Measurements from ENCODE around the gene ILKAP. TPM values are rescaled to one million over a fixed set of nuclear protein-coding genes. Genes with fewer than 3 reads are reported as not detected.

The ILKAP gene
- total and polyA plus RNA-seq, 2 of the 4 experiments (the other 2 are of a cell fraction): 13.3 to 44.2 TPM

DNA sequence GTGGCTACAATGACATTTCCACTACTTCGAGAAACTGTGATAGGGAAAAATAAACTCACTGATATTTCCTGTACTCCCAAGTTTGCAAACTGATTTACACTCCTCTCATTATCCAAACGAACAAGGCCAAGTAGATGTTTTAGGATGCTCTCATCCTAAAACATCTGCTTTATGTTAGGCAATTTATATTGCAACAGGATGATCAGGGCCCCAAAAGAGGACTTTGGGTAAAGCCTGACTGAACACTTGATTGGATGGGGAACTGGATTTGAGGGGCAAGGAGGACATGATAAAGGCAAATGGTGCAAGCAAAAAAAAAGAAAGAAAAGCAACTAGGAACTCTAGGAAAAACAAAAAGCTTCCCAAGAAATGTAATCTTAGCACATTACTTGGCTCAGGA is 38.5 kb upstream of the ILKAP start:
- Histone ChIP-seq H2AFZ (replicated peaks; ENCODE audit: low read length, poor library complexity) (no peak overlapping the region), H3K23ac (ENCODE audit: low read depth, low read length) (no peak overlapping the region), H3K14ac (replicated peaks; ENCODE audit: low read depth, low read length) (no peak overlapping the region), H3K4ac (ENCODE audit: low read depth, low read length) (no peak overlapping the region), H2BK15ac (ENCODE audit: low read depth, low read length) (no peak overlapping the region), H3K4me2 (ENCODE audit: low read depth, low read length) (no peak overlapping the region), H3K56ac (ENCODE audit: extremely low read depth, insufficient read depth, low read length) (no peak overlapping the region), H2BK20ac (ENCODE audit: low read depth, low read length) (no peak overlapping the region), H2BK5ac (ENCODE audit: low read depth, low read length, poor library complexity, severe bottlenecking) (no peak overlapping the region), H2AK9ac (replicated peaks; ENCODE audit: low read depth, low read length, poor library complexity) (no peak overlapping the region), H4K20me1 (ENCODE audit: insufficient read depth, low read length) (no peaks in the 10 kb centered on the region), H3K4me3 (ENCODE audit: insufficient read depth, low read depth, low read length) (no peak overlapping the region), H4K5ac (ENCODE audit: low read depth, low read length) (no peak overlapping the region), H2BK120ac (ENCODE audit: low read depth, low read length) (no peak overlapping the region), H3K9ac (ENCODE audit: low read depth, low read length) (no peak overlapping the region), H3K9me1 (ENCODE audit: insufficient read depth, low read length) (no peaks in the 10 kb centered on the region), H3K27me3 (ENCODE audit: control insufficient read depth, insufficient read depth, low read length) (peaks cover 11% of the 10 kb centered on the region), H2AK5ac (ENCODE audit: low read depth, low read length) (no peak overlapping the region), H3K18ac (ENCODE audit: low read depth, low read length) (no peak overlapping the region), H3K9me3 (ENCODE audit: control insufficient read depth, insufficient read depth, low read length) (no peaks in the 10 kb centered on the region), H3K79me1 (ENCODE audit: low read depth in 1 of 2, low read length in 2 of 2) (peaks cover 0 to 2% of the 10 kb centered on the region in 2 experiments; a peak in 1 of 4 replicates), H3K36me3 (ENCODE audit: control insufficient read depth, insufficient read depth, low read length) (peaks cover 4% of the 10 kb centered on the region; the same call in 1 of the 2 replicates), H4K91ac (ENCODE audit: insufficient read depth, low read depth, low read length) (no peak overlapping the region), H4K8ac (ENCODE audit: low read depth in 2 of 2, low read length in 2 of 2) (no peak overlapping the region), H3K27ac (ENCODE audit: insufficient read depth, low read length) (no peak overlapping the region), H3K4me1 (ENCODE audit: control insufficient read depth, insufficient read depth, low read length) (peaks cover 2% of the 10 kb centered on the region; the same call in 1 of the 2 replicates)
- POLR2A ChIA-PET (ENCODE audit: unreplicated experiment): no interaction called here
- dilution Hi-C loops (cut with HindIII; ENCODE audit: low sequenced_read_pairs, unreplicated experiment) (no loop called here), in situ Hi-C loops (cut with MboI; ENCODE audit: low sequenced_read_pairs) (no loop called here), intact Hi-C loops (cut with micrococcal nuclease) (no loop called here)
- BruUV-seq (replicated peaks): no TSS peak
- CTCF ChIA-PET: no interaction called here
- ATAC-seq (ENCODE audit: low read depth): no peak
- WGBS, 2 experiments (ENCODE audit: extremely low coverage in 2 of 2, insufficient read length in 1 of 2): no CpG with 5 or more reads among the region's 2 CpGs
- no peak for DNase-seq
- TF ChIP-seq, protein P1, sequence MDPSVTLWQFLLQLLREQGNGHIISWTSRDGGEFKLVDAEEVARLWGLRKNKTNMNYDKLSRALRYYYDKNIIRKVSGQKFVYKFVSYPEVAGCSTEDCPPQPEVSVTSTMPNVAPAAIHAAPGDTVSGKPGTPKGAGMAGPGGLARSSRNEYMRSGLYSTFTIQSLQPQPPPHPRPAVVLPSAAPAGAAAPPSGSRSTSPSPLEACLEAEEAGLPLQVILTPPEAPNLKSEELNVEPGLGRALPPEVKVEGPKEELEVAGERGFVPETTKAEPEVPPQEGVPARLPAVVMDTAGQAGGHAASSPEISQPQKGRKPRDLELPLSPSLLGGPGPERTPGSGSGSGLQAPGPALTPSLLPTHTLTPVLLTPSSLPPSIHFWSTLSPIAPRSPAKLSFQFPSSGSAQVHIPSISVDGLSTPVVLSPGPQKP (IDR thresholded peaks at IDR 0.05; ENCODE audit: borderline replicate concordance, low read depth, low read length): no peak
- TF ChIP-seq MAZ (IDR thresholded peaks at IDR 0.05; ENCODE audit: borderline replicate concordance, low read depth, low read length) (no peak), SMC3 (IDR thresholded peaks at IDR 0.05; ENCODE audit: low read depth, low read length) (no peak), RFX5 (IDR thresholded peaks at IDR 0.05; ENCODE audit: low read depth, low read length) (no peak), POLR2A (IDR thresholded peaks at IDR 0.05; ENCODE audit: low read depth, low read length) (no peak), RCOR1 (IDR thresholded peaks at IDR 0.05; ENCODE audit: insufficient replicate concordance, low read length) (no peak), MAFK (IDR thresholded peaks at IDR 0.05; ENCODE audit: low read depth, low read length) (no peak), RAD21 (IDR thresholded peaks at IDR 0.05; ENCODE audit: low read length) (no peak), BHLHE40 (IDR thresholded peaks at IDR 0.05; ENCODE audit: low read depth, low read length) (no peak), MXI1 (IDR thresholded peaks at IDR 0.05; ENCODE audit: borderline replicate concordance, low read depth, low read length) (no peak)
- TF ChIP-seq, protein P2, sequence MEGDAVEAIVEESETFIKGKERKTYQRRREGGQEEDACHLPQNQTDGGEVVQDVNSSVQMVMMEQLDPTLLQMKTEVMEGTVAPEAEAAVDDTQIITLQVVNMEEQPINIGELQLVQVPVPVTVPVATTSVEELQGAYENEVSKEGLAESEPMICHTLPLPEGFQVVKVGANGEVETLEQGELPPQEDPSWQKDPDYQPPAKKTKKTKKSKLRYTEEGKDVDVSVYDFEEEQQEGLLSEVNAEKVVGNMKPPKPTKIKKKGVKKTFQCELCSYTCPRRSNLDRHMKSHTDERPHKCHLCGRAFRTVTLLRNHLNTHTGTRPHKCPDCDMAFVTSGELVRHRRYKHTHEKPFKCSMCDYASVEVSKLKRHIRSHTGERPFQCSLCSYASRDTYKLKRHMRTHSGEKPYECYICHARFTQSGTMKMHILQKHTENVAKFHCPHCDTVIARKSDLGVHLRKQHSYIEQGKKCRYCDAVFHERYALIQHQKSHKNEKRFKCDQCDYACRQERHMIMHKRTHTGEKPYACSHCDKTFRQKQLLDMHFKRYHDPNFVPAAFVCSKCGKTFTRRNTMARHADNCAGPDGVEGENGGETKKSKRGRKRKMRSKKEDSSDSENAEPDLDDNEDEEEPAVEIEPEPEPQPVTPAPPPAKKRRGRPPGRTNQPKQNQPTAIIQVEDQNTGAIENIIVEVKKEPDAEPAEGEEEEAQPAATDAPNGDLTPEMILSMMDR (conservative IDR thresholded peaks at IDR 0.05; ENCODE audit: low read depth, low read length): no peak
